DOHH2 (cell line): ENCODE measurements around the gene MYO18B.

ENCODE experiments used
- EZH2phosphoT487 ChIP-seq: fragments of 200-600 bp; sonication (generic); IDR thresholded peaks from 2 replicates; pipeline ENCODE4 v1.6.1; 2017; ENCODE audit warnings: borderline replicate concordance, mild to moderate bottlenecking, antibody characterized with exemption, low read length, moderate library complexity, mixed read lengths
- TF ChIP-seq, protein P1 (sequence below): fragments of 200-600 bp; sonication (generic); IDR thresholded peaks from one replicate; pipeline ENCODE4 v1.5.1; 2014; ENCODE audit warnings: antibody characterized with exemption, mild to moderate bottlenecking, low read depth, low read length; ENCODE audit not compliant: poor library complexity, severe bottlenecking

DNA sequence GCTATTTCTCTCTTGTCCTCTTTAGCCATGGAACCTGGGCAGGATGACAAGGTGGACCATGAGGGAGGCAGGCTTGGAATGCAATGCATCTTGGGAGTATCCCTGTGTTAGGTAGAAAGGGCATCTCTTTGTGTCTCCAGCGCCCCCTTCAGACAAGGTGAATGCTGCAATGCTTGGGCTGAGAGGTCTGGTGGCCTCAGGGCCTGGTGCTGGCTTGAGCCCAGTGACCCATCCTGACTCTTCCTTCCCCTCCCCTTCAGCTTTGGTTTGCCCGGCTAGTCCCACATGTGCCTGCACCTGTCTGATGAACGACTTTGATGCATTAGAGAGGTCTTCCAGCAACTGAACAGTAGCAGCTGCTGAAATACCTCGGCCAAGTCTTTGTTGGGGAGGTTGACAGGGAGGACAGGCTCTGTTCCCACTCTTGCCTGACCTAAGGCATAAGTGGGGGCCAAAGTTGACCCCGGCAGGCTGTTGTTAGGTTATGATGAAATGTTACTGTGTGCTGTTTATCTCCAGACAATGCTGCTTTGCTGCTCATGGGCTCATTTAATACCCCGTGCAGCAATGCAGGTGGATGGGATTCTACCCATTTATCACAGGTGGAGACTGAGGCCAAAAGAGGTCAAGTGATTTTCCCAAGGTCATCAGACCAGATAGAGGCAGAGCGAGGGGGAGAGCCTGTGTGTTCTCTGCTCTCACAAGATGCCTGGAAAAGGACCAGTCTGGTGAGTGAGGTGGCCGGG is 22.5 kb downstream of the MYO18B start:
- TF ChIP-seq, protein P1, sequence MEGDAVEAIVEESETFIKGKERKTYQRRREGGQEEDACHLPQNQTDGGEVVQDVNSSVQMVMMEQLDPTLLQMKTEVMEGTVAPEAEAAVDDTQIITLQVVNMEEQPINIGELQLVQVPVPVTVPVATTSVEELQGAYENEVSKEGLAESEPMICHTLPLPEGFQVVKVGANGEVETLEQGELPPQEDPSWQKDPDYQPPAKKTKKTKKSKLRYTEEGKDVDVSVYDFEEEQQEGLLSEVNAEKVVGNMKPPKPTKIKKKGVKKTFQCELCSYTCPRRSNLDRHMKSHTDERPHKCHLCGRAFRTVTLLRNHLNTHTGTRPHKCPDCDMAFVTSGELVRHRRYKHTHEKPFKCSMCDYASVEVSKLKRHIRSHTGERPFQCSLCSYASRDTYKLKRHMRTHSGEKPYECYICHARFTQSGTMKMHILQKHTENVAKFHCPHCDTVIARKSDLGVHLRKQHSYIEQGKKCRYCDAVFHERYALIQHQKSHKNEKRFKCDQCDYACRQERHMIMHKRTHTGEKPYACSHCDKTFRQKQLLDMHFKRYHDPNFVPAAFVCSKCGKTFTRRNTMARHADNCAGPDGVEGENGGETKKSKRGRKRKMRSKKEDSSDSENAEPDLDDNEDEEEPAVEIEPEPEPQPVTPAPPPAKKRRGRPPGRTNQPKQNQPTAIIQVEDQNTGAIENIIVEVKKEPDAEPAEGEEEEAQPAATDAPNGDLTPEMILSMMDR, result peak; percentile 23
- no peak for TF ChIP-seq EZH2phosphoT487
